Neural cell (in vitro differentiated cells): ENCODE measurements around the gene MUC22. TPM values are rescaled to one million over a fixed set of nuclear protein-coding genes. Genes with fewer than 3 reads are reported as not detected.

ENCODE experiments used
- H2AFZ ChIP-seq: fragments of 200-600, 300-800 bp; sonication (generic), shearing (Covaris generic); 2 replicates; pipeline ENCODE4 v1.6.0; 2014; ENCODE audit warnings: low read depth, mild to moderate bottlenecking, antibody characterized with exemption, low read length, moderate library complexity
- H3F3A ChIP-seq: fragments of 200-600 bp; shearing (Covaris generic); 2 replicates; pipeline ENCODE4 v1.6.1; 2016; ENCODE audit warnings: mild to moderate bottlenecking, moderate library complexity, mixed read lengths, antibody characterized with exemption, low read length; ENCODE audit not compliant: insufficient read depth, poor library complexity, severe bottlenecking
- H3K27ac ChIP-seq: fragments of 200-600, 300-800 bp; sonication (generic), shearing (Covaris generic); 2 replicates; pipeline ENCODE4 v1.5.1; 2014; ENCODE audit warnings: mild to moderate bottlenecking, low read length, moderate library complexity
- H3K27me3 ChIP-seq: fragments of 300-800, 200-600 bp; sonication (generic), shearing (Covaris generic); 2 replicates; pipeline ENCODE4 v1.6.0; 2014; ENCODE audit warnings: mild to moderate bottlenecking, low read depth, low read length, moderate library complexity; ENCODE audit not compliant: insufficient read depth
- H3K36me3 ChIP-seq: fragments of 300-800, 200-600 bp; sonication (generic), shearing (Covaris generic); 2 replicates; pipeline ENCODE4 v1.5.1; 2014; ENCODE audit warnings: mild to moderate bottlenecking, antibody characterized with exemption, low read length, moderate library complexity; ENCODE audit not compliant: insufficient read depth
- H3K4me2 ChIP-seq: fragments of 300-800, 200-600 bp; sonication (generic), shearing (Covaris generic); 2 replicates; pipeline ENCODE4 v1.6.0; 2014; ENCODE audit warnings: mild to moderate bottlenecking, low read length
- H3K4me3 ChIP-seq: fragments of 300-800, 200-600 bp; sonication (generic), shearing (Covaris generic); 2 replicates; pipeline ENCODE4 v1.5.1; 2014; ENCODE audit warnings: mild to moderate bottlenecking, low read length, moderate library complexity
- H3K79me2 ChIP-seq: fragments of 200-600 bp; shearing (Covaris generic); replicated peaks from 2 replicates; pipeline ENCODE4 v1.6.0; 2014; ENCODE audit warnings: mild to moderate bottlenecking, low read length, moderate library complexity; ENCODE audit not compliant: insufficient read depth
- H3K9ac ChIP-seq: fragments of 300-800, 200-600 bp; sonication (generic), shearing (Covaris generic); 2 replicates; pipeline ENCODE4 v1.6.1; 2016; ENCODE audit warnings: mild to moderate bottlenecking, low read length, mixed read lengths
- H3K9me2 ChIP-seq: fragments of 200-600 bp; shearing (Covaris generic); 2 replicates; pipeline ENCODE4 v1.6.1; 2016; ENCODE audit warnings: mild to moderate bottlenecking, low read length, mixed read lengths; ENCODE audit not compliant: insufficient read depth
- H3K9me3 ChIP-seq: fragments of 200-600, 300-800 bp; sonication (generic), shearing (Covaris generic); 2 replicates; pipeline ENCODE4 v1.6.1; 2016; ENCODE audit warnings: mild to moderate bottlenecking, mixed run types, low read length, moderate library complexity, mixed read lengths
- H4K20me1 ChIP-seq: fragments of 200-600 bp; shearing (Covaris generic); 2 replicates; pipeline ENCODE4 v1.6.1; 2016; ENCODE audit warnings: mild to moderate bottlenecking, mixed run types; ENCODE audit not compliant: insufficient read depth
- EP300 ChIP-seq: fragments of 450-650 bp; conservative IDR thresholded peaks from 2 replicates; pipeline ENCODE4 v1.6.1; 2014; ENCODE audit warnings: antibody characterized with exemption, mild to moderate bottlenecking, moderate library complexity; ENCODE audit not compliant: poor library complexity, severe bottlenecking
- EZH2 ChIP-seq: fragments of 200-600, 300-800 bp; shearing (Covaris generic), sonication (generic); IDR thresholded peaks from 2 replicates; pipeline ENCODE4 v1.6.1; 2014; ENCODE audit warnings: antibody characterized with exemption, low read length, borderline replicate concordance, mild to moderate bottlenecking; ENCODE audit not compliant: insufficient read depth, poor library complexity, severe bottlenecking
- MXI1 ChIP-seq: fragments of 450-650 bp; conservative IDR thresholded peaks from 2 replicates; pipeline ENCODE4 v1.6.1; 2014; ENCODE audit warnings: antibody characterized with exemption, mild to moderate bottlenecking; ENCODE audit not compliant: poor library complexity, severe bottlenecking
- POLR2AphosphoS5 ChIP-seq: IDR thresholded peaks from 2 replicates; pipeline ENCODE4 v1.6.1; 2012
- RAD21 ChIP-seq: fragments of 450-650 bp; conservative IDR thresholded peaks from 2 replicates; pipeline ENCODE4 v1.6.1; 2014; ENCODE audit warnings: antibody characterized with exemption, mild to moderate bottlenecking, moderate library complexity
- SMC3 ChIP-seq: fragments of 450-650 bp; conservative IDR thresholded peaks from 2 replicates; pipeline ENCODE4 v1.6.1; 2014; ENCODE audit warnings: antibody characterized with exemption, mild to moderate bottlenecking, moderate library complexity; ENCODE audit not compliant: poor library complexity
- TAF1 ChIP-seq: IDR thresholded peaks from 2 replicates; pipeline ENCODE4 v1.6.1; 2012; ENCODE audit warnings: low read depth
- polyA plus RNA-seq: library from polyadenylated mRNA; depleted of rRNA; stranded (reverse); fragments of >200 nt; gene quantifications from 2 replicates; pipeline ENCODE4 v1.2.3, GENCODE V29; 2014
- TF ChIP-seq, protein P1 (sequence below): fragments of 450-650 bp; IDR thresholded peaks from 2 replicates; pipeline ENCODE4 v1.5.1; 2014; ENCODE audit warnings: antibody characterized with exemption, mild to moderate bottlenecking, moderate library complexity; ENCODE audit not compliant: poor library complexity, severe bottlenecking
- TF ChIP-seq, protein P2 (sequence below): IDR thresholded peaks from 2 replicates; pipeline ENCODE4 v1.6.1; 2012; ENCODE audit warnings: borderline replicate concordance

The MUC22 gene
- polyA plus RNA-seq, 1 donor from 2014 or later: not detected

GRCh38 chr6:31079656-31080261 is 69.5 kb downstream of the MUC22 start:
- Histone ChIP-seq H3K9me2 (no peaks in the 10 kb centered on the region), H3K9ac (no peak overlapping the region), H3K9me3 (no peaks in the 10 kb centered on the region), H3K36me3 (no peaks in the 10 kb centered on the region), H2AFZ (no peak overlapping the region), H3K27ac (no peak overlapping the region), H3K79me2 (no peaks in the 10 kb centered on the region), H4K20me1 (no peaks in the 10 kb centered on the region), H3F3A (no peaks in the 10 kb centered on the region), H3K4me3 (no peak overlapping the region), H3K4me2 (no peak overlapping the region), H3K27me3 (no peaks in the 10 kb centered on the region)
- TF ChIP-seq, protein P1, sequence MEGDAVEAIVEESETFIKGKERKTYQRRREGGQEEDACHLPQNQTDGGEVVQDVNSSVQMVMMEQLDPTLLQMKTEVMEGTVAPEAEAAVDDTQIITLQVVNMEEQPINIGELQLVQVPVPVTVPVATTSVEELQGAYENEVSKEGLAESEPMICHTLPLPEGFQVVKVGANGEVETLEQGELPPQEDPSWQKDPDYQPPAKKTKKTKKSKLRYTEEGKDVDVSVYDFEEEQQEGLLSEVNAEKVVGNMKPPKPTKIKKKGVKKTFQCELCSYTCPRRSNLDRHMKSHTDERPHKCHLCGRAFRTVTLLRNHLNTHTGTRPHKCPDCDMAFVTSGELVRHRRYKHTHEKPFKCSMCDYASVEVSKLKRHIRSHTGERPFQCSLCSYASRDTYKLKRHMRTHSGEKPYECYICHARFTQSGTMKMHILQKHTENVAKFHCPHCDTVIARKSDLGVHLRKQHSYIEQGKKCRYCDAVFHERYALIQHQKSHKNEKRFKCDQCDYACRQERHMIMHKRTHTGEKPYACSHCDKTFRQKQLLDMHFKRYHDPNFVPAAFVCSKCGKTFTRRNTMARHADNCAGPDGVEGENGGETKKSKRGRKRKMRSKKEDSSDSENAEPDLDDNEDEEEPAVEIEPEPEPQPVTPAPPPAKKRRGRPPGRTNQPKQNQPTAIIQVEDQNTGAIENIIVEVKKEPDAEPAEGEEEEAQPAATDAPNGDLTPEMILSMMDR: peak; percentile 88
- TF ChIP-seq POLR2AphosphoS5: no peak
- no peak for TF ChIP-seq EP300
- TF ChIP-seq SMC3: peak; percentile 81
- TF ChIP-seq, protein P2, sequence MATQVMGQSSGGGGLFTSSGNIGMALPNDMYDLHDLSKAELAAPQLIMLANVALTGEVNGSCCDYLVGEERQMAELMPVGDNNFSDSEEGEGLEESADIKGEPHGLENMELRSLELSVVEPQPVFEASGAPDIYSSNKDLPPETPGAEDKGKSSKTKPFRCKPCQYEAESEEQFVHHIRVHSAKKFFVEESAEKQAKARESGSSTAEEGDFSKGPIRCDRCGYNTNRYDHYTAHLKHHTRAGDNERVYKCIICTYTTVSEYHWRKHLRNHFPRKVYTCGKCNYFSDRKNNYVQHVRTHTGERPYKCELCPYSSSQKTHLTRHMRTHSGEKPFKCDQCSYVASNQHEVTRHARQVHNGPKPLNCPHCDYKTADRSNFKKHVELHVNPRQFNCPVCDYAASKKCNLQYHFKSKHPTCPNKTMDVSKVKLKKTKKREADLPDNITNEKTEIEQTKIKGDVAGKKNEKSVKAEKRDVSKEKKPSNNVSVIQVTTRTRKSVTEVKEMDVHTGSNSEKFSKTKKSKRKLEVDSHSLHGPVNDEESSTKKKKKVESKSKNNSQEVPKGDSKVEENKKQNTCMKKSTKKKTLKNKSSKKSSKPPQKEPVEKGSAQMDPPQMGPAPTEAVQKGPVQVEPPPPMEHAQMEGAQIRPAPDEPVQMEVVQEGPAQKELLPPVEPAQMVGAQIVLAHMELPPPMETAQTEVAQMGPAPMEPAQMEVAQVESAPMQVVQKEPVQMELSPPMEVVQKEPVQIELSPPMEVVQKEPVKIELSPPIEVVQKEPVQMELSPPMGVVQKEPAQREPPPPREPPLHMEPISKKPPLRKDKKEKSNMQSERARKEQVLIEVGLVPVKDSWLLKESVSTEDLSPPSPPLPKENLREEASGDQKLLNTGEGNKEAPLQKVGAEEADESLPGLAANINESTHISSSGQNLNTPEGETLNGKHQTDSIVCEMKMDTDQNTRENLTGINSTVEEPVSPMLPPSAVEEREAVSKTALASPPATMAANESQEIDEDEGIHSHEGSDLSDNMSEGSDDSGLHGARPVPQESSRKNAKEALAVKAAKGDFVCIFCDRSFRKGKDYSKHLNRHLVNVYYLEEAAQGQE: no peak
- no peak for TF ChIP-seq TAF1
- TF ChIP-seq RAD21: peak; percentile 82
- TF ChIP-seq EZH2: no peak
- no peak for TF ChIP-seq MXI1

DNA sequence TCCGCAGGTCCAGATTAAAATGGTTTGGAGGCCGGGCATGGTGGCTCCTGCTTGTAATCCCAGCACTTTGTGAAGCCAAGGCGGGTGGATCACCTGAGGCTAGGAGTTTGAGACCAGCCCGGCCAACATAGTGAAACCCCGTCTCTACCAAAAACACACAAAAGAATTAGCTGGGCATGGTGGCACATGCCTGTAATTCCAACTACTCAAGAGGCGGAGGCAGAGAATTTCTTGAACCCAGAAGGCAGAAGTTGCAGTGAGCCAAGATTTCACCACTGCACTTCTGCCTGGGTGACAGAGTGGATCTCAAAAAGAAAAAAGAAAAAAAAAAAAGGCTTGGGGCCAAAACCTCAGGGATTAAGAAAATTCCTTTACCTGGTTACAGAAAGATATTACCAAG is 71.6 kb downstream of the MUC22 start:
- Histone ChIP-seq H3K9me2 (no peaks in the 10 kb centered on the region), H3K4me3 (no peak overlapping the region), H2AFZ (no peak overlapping the region), H3K79me2 (no peaks in the 10 kb centered on the region), H3K4me2 (no peak overlapping the region), H3F3A (no peaks in the 10 kb centered on the region), H3K27ac (no peak overlapping the region), H4K20me1 (no peaks in the 10 kb centered on the region), H3K27me3 (no peaks in the 10 kb centered on the region), H3K36me3 (no peaks in the 10 kb centered on the region), H3K9me3 (no peaks in the 10 kb centered on the region), H3K9ac (no peak overlapping the region)
- no peak for TF ChIP-seq EP300
- TF ChIP-seq MXI1: no peak
- TF ChIP-seq, protein P2: no peak
- TF ChIP-seq SMC3: no peak
- TF ChIP-seq, protein P1: no peak
- no peak for TF ChIP-seq TAF1
